Fibroblast of mammary gland (primary cell): Measurements from ENCODE around the gene LY6G6F.

Source experiments
- DNase-seq: peaks from one replicate; pipeline ENCODE4 v3.0.0-alpha.2; 2010; ENCODE audit warnings: low read depth
- H3K4me3 ChIP-seq: 2 replicates; pipeline ENCODE4 v1.5.1; 2011; ENCODE audit warnings: low read depth, mild to moderate bottlenecking, low read length, moderate library complexity; ENCODE audit not compliant: control insufficient read depth
- CTCF ChIP-seq: conservative IDR thresholded peaks from 2 replicates; pipeline ENCODE4 v1.5.1; 2011; ENCODE audit warnings: low read depth, low read length, inconsistent platforms; ENCODE audit not compliant: control insufficient read depth, insufficient read depth

LY6G6F gene

DNA sequence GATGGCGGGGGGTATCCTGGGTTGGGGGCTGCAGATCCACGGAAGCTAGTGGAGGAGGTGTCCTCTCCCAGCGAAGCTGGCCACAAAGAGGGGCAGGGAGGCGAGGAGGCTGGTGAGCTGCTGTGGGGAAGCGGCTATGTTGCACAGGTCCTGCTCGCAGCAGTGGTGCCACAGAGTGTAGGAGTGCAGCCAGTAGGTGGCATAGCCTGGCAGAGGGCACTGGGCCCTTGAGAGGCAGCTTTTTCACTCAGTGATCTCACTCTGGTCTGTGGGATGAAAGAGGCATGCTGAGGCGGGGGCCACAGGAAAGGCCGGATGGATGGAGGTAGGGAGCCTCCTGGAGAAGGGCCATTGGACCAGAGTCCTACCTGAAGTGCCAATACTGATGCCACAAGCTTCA is 5.6 kb downstream of the LY6G6F start:
- DNase-seq: no peak
- no peak for TF ChIP-seq CTCF

GRCh38 chr6:31713465-31713864 is 6.8 kb downstream of the LY6G6F start:
- TF ChIP-seq CTCF: no peak
- DNase-seq: no peak
- H3K4me3 ChIP-seq: no peak overlapping the region

More for the DNA sequence above, 5.6 kb downstream of the LY6G6F start:
- H3K4me3 ChIP-seq: no peak overlapping the region

- DNase-seq: no peak
- no peak for TF ChIP-seq CTCF
- H3K4me3 ChIP-seq: no peak overlapping the region
Observed at GRCh38 chr6:31713991-31714684, 7.5 kb downstream of the LY6G6F start.

DNA sequence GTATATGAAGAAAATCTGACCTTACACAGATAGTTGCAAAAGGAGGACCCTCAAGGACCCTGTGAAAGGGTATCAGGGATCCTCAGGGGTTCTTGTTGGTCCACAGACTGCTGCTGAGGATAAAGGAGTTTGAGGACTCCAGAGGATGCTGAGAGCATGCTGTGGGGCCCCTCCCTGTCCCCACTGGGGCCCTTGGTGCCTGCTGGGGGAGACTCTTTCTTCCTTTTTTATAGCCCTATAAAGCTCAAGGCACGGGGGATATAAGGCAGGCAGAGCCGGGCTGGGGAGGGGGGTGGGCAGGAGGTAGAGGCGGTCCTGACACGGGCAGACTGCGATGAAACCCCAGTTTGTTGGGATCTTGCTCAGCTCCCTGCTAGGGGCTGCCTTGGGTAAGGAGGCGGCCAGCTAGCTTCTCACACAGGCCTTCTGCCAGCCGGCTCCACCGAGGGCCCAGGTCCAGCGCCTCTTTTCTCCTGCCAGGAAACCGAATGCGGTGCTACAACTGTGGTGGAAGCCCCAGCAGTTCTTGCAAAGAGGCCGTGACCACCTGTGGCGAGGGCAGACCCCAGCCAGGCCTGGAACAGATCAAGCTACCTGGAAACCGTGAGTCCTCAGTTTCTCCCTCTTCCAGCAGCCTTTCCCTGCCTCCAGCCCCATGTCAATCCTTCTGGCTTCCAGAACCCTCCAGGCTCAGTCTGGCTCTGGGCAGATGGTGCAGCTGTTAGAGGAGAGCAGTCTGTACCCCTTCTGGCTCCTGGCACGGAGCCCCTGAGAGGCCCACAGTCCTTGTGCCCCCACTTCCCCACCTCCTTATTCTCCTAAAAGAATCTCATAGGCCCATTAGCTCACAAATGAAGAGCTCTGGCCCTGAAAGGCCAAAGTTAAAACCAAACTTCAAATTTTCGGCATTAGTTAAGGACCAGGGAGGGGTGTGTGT is 8.6 kb downstream of the LY6G6F start, which contains the start of gene LY6G6D:
TSS of gene LY6G6D (plus strand) at position 327 of the 937 bp plus-strand sequence. CDS start at position 335, 8 bp downstream.
- no peak within 1 kb of the TSS for H3K4me3 ChIP-seq
- TF ChIP-seq CTCF: no peak
- no peak for DNase-seq

DNA sequence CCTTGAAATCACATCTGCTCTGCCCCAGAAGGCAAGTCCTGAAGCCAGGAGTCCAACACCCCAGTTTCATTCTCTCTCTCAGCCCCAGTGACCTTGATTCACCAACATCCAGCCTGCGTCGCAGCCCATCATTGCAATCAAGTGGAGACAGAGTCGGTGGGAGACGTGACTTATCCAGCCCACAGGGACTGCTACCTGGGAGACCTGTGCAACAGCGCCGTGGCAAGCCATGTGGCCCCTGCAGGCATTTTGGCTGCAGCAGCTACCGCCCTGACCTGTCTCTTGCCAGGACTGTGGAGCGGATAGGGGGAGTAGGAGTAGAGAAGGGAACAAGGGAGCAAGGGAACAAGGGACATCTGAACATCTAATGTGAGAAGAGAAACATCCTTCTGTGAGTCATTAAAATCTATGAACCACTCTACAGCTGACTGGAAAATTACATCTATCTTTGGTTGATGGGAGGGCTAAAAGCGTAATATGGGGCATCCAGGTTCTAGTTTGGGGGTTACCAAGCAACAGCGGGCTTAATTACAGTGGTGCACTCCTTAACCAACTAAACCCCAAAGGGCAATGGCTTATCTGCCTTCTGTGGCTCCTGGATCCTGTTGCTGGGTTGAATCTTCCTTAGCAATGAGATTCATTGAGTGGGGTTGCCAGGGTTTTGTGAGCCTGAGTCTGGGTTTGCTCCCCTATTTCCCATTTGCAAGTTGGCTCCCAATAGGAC is 11.0 kb downstream of the LY6G6F start:
- no peak for DNase-seq
- TF ChIP-seq CTCF: no peak
- no peak overlapping the region for H3K4me3 ChIP-seq

DNA sequence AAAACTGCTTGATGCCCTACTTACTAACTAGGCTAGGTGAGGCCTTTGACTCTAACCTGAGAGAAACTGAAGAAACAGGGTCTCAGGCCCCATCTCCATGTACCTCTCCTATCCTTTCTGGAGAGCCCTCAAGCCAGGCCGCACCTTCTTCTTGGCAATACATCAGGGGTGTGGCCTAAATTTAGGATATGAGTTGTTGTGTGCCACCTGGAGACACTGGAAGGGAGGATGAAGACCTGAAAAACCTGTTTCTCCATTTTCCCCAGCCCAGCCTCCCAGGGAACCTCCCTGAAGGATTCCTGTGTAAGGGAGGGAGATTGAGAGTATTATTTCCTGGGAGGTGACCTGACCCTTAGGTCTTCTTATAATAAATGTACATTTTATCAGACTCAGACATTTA is 11.6 kb downstream of the LY6G6F start:
- no peak overlapping the region for H3K4me3 ChIP-seq
- DNase-seq: no peak
- TF ChIP-seq CTCF: no peak
